GM12878 (cell line): Measurements from ENCODE around the gene PHC2. TPM values are rescaled to one million over a fixed set of nuclear protein-coding genes. Genes with fewer than 3 reads are reported as not detected.

Experiments
- ATAC-seq: fragments of 200-7000 bp; cut with Tn5 transposase; 3 replicates; pipeline ENCODE4 v1.9.1; 2020; ENCODE audit warnings: mild to moderate bottlenecking, moderate library complexity
- BruUV-seq: library from RNA; stranded (reverse); fragments of 400-500 nt; replicated peaks from 2 replicates; lab custom pipeline; 2021; lab: Mats Ljungman, UMichigan
- CTCF ChIA-PET: fragments of 300-600 bp; sonication (Branson Sonifier 250); formaldehyde crosslinking; extraction: SDS; loops from one replicate; lab custom pipeline; 2021; ENCODE audit warnings: inconsistent platforms; lab: Yijun Ruan, JAX
- POLR2A ChIA-PET: fragments of 350-600 bp; formaldehyde crosslinking; extraction: SDS; loops from one replicate; lab custom pipeline; 2021; ENCODE audit warnings: inconsistent platforms; lab: Charles Lee
- RAD21 ChIA-PET: fragments of 300-600 bp; sonication (Branson Sonifier 250); formaldehyde crosslinking; loops from one replicate; lab custom pipeline; 2023; ENCODE audit warnings: antibody characterized with exemption; ENCODE audit not compliant: unreplicated experiment; lab: Charles Lee
- SMC1A ChIA-PET: fragments of 300-600 bp; sonication (Branson Sonifier 250); formaldehyde crosslinking; loops from one replicate; lab custom pipeline; 2023; ENCODE audit not compliant: unreplicated experiment, uncharacterized antibody; lab: Charles Lee
- DNase-seq: peaks from one replicate; pipeline ENCODE4 v3.0.0-alpha.2; 2011; ENCODE audit warnings: low read depth, low spot score
- FAIRE-seq: peaks from 3 replicates; lab custom pipeline; 2011; peaks lifted over from hg19 to GRCh38; lab: Jason Lieb, UNC
- H2AFZ ChIP-seq: 2 replicates; pipeline ENCODE4 v1.6.0; 2011; ENCODE audit warnings: low read depth, low read length, control low read depth; ENCODE audit not compliant: control insufficient read depth
- H3K27ac ChIP-seq: 2 replicates; pipeline ENCODE4 v1.5.1; 2011; ENCODE audit warnings: control low read depth; ENCODE audit not compliant: control insufficient read depth, insufficient read depth
- H3K27me3 ChIP-seq, 2 experiments: replicated peaks in 1 of 2; 2 replicates each; pipeline versions ENCODE4 v1.6.0 to v1.6.1; 2011; ENCODE audit warnings: low read length in 1 of 2; ENCODE audit not compliant: control insufficient read depth in 2 of 2, insufficient read depth in 2 of 2
- H3K36me3 ChIP-seq, 2 experiments: 2 replicates each; pipeline ENCODE4 v1.5.1; 2011; ENCODE audit warnings: low read length in 1 of 2; ENCODE audit not compliant: control insufficient read depth in 2 of 2, insufficient read depth in 2 of 2
- H3K4me1 ChIP-seq: 2 replicates; pipeline ENCODE4 v1.6.1; 2011; ENCODE audit warnings: mild to moderate bottlenecking, low read length, moderate library complexity, mixed read lengths; ENCODE audit not compliant: control insufficient read depth, insufficient read depth
- H3K4me2 ChIP-seq: 2 replicates; pipeline ENCODE4 v1.6.0; 2011; ENCODE audit warnings: control low read depth; ENCODE audit not compliant: control insufficient read depth, insufficient read depth
- H3K4me3 ChIP-seq: fragments of 200-600 bp; sonication (generic); 2 replicates; pipeline ENCODE4 v1.5.1; 2016
- H3K79me2 ChIP-seq: 2 replicates; pipeline ENCODE4 v1.6.0; 2011; ENCODE audit warnings: low read length; ENCODE audit not compliant: control insufficient read depth, insufficient read depth
- H3K9ac ChIP-seq: 2 replicates; pipeline ENCODE4 v1.8.0; 2011; ENCODE audit warnings: low read length, control low read depth, mixed read lengths; ENCODE audit not compliant: control insufficient read depth, insufficient read depth
- H3K9me3 ChIP-seq: replicated peaks from 3 replicates; pipeline ENCODE4 v1.5.1; 2011; ENCODE audit warnings: mild to moderate bottlenecking, low read length; ENCODE audit not compliant: control insufficient read depth, insufficient read depth
- H4K20me1 ChIP-seq: 2 replicates; pipeline ENCODE4 v1.6.0; 2011; ENCODE audit not compliant: control insufficient read depth, insufficient read depth
- ATF3 ChIP-seq: IDR thresholded peaks from 2 replicates; pipeline ENCODE4 v1.6.1; 2011; ENCODE audit warnings: low read depth, mild to moderate bottlenecking, low read length, moderate library complexity, borderline replicate concordance; ENCODE audit errors: extremely low read depth
- BCL11A ChIP-seq: IDR thresholded peaks from 2 replicates; pipeline ENCODE4 v1.6.1; 2011; ENCODE audit warnings: low read depth, low read length
- BRCA1 ChIP-seq: IDR thresholded peaks from 2 replicates; pipeline ENCODE4 v1.6.1; 2011; ENCODE audit warnings: low read depth, low read length, improper control_type of control experiment
- MEF2B ChIP-seq: fragments of 450-650 bp; IDR thresholded peaks from 2 replicates; pipeline ENCODE4 v1.6.1; 2018; ENCODE audit warnings: mild to moderate bottlenecking, moderate library complexity; ENCODE audit not compliant: partially characterized antibody, poor library complexity, severe bottlenecking
- POLR2A ChIP-seq: IDR thresholded peaks from 2 replicates; pipeline ENCODE4 v1.6.1; 2011; ENCODE audit warnings: low read depth, mild to moderate bottlenecking, low read length
- RELB ChIP-seq: fragments of 450-650 bp; IDR thresholded peaks from 2 replicates; pipeline ENCODE4 v1.6.1; 2017; ENCODE audit warnings: low read depth, mild to moderate bottlenecking, moderate library complexity
- SUPT20H ChIP-seq: IDR thresholded peaks from 2 replicates; pipeline ENCODE4 v1.6.1; 2011; ENCODE audit warnings: low read depth, mild to moderate bottlenecking, low read length, moderate library complexity, borderline replicate concordance; ENCODE audit not compliant: control insufficient read depth
- ZNF207 ChIP-seq: fragments of 450-650 bp; IDR thresholded peaks from 2 replicates; pipeline ENCODE4 v1.6.1; 2014; ENCODE audit warnings: antibody characterized with exemption, mild to moderate bottlenecking, borderline replicate concordance
- ZNF592 ChIP-seq: fragments of 450-650 bp; IDR thresholded peaks from 2 replicates; pipeline ENCODE4 v1.6.1; 2017; ENCODE audit warnings: mild to moderate bottlenecking, moderate library complexity
- WGBS: methylation state at CpG from one replicate; pipeline ENCODE4 v1.1.6; 2016; ENCODE audit warnings: low lambda C conversion rate; ENCODE audit not compliant: insufficient replicate concordance, insufficient coverage; ENCODE audit errors: missing lambda C conversion rate; 5-methylcytosine and 5-hydroxymethylcytosine counted together
- in situ Hi-C: fragments of 300-500 bp; cut with MboI; formaldehyde crosslinking; loops from 9 replicates; pipeline ENCODE4 v1.14.3; 2018; ENCODE audit warnings: mixed read lengths
- intact Hi-C: fragments of 100-400 bp; cut with micrococcal nuclease; formaldehyde crosslinking; loops from one replicate; pipeline ENCODE4 v1.14.2; 2022; ENCODE audit not compliant: unreplicated experiment
- polyA plus RNA-seq, 11 experiments: library from polyadenylated mRNA; depleted of rRNA in 4 of 11; unstranded in 6 of 11; stranded (reverse) in 5 of 11; fragments of >200 nt; fragmentation: Nextera tagmentation in 4 of 11; fragmentation: Illumina TruSeq in 1 of 11; extraction: Ambion mirVana in 4 of 11; extraction: Trizol in 1 of 11; gene quantifications; 1 replicate in 1 of 11; 2 replicates in 10 of 11; pipeline versions ENCODE4 v1.2.1 to v1.2.3, GENCODE V29; 2011 to 2016; ENCODE audit warnings: inconsistent platforms in 2 of 11, missing spikeins in 2 of 11, low read depth in 1 of 11
- total RNA-seq, 4 experiments: library from RNA; depleted of rRNA in 3 of 4; stranded (reverse); fragments of >200 nt in 3 of 4; fragmentation: Illumina TruSeq in 1 of 4; extraction: Trizol in 1 of 4; gene quantifications; 2 replicates each; pipeline versions ENCODE4 v1.2.1 to v1.2.3, GENCODE V29; 2013 to 2021

Gene PHC2
- total and polyA plus RNA-seq, 10 of the 15 experiments (the other 5 are each of a cell fraction or from before 2014, with no cell fraction given), result 2.0 to 35.9 (median 16.4) TPM

GRCh38 chr1:33275706-33276572, 155.0 kb downstream of the PHC2 start:
- no peak overlapping the region for H3K9ac ChIP-seq
- SMC1A ChIA-PET, result no interaction called here
- POLR2A ChIA-PET, result no interaction called here
- H4K20me1 ChIP-seq, result no peaks in the 10 kb centered on the region
- no TSS peak for BruUV-seq
- RAD21 ChIA-PET, result no interaction called here
- TF ChIP-seq POLR2A (0 out of 2 replicates have a peak, but pooled peaks have one; percentile 29), RELB (no peak)
- no peak for ATAC-seq
- no peak overlapping the region for H3K4me3 ChIP-seq
- no peak overlapping the region for H2AFZ ChIP-seq
- no peaks in the 10 kb centered on the region for H3K9me3 ChIP-seq
- in situ Hi-C loops (no loop called here), intact Hi-C loops (no loop called here)
- peaks cover 6% of the 10 kb centered on the region for H3K4me1 ChIP-seq
- no peak for DNase-seq
- no peak overlapping the region for H3K27ac ChIP-seq
- no peaks in the 10 kb centered on the region for H3K27me3 ChIP-seq
- H3K36me3 ChIP-seq, result no peaks in the 10 kb centered on the region; a peak in 3 of 4 replicates
- FAIRE-seq, result no peak
- CTCF ChIA-PET, result interaction anchor here (0.7 kb wide), 1 partner anchor 64 kb away, joined by 3 read pairs; no protein-coding TSS in a partner anchor
- WGBS, result 87% methylated on average over 41 of the region's 45 CpGs
- H3K79me2 ChIP-seq, result no peaks in the 10 kb centered on the region
- no peak overlapping the region for H3K4me2 ChIP-seq

- H3K36me3 ChIP-seq, result no peaks in the 10 kb centered on the region; a peak in 3 of 4 replicates
- ATAC-seq (no peak), FAIRE-seq (no peak), DNase-seq (no peak)
- BruUV-seq, result no TSS peak
- H2AFZ ChIP-seq, result no peak overlapping the region
- peaks cover 6% of the 10 kb centered on the region for H3K4me1 ChIP-seq
- ChIA-PET RAD21 (no interaction called here), POLR2A (no interaction called here), SMC1A (no interaction called here), CTCF (interaction anchor here (0.7 to 0.9 kb wide), 2 partner anchors 9 to 63 kb away, joined by 3 read pairs; no protein-coding TSS in a partner anchor)
- no peaks in the 10 kb centered on the region for H3K9me3 ChIP-seq
- no peak overlapping the region for H3K27ac ChIP-seq
- intact Hi-C loops (no loop called here), in situ Hi-C loops (no loop called here)
- no peak overlapping the region for H3K4me3 ChIP-seq
- no peak overlapping the region for H3K4me2 ChIP-seq
- no peaks in the 10 kb centered on the region for H3K79me2 ChIP-seq
- no peaks in the 10 kb centered on the region for H3K27me3 ChIP-seq
- H3K9ac ChIP-seq, result no peak overlapping the region
- no peaks in the 10 kb centered on the region for H4K20me1 ChIP-seq
- 79% methylated on average over 6 of the region's 6 CpGs for WGBS
- no peak for TF ChIP-seq BCL11A
- TF ChIP-seq SUPT20H, result no peak
- no peak for TF ChIP-seq MEF2B
- TF ChIP-seq BRCA1, result no peak
- no peak for TF ChIP-seq ATF3
- TF ChIP-seq ZNF592, result no peak
- no peak for TF ChIP-seq ZNF207
These were observed 155.7 kb downstream of the PHC2 start for GRCh38 chr1:33275195-33275594.
